GOT3 (cell line): ENCODE measurements around the gene HDLBP.

Source experiments
- DNase-seq: peaks from one replicate; lab custom pipeline; 2025; ENCODE audit warnings: mixed read lengths; lab: John Stamatoyannopoulos, UW

Gene HDLBP

DNA sequence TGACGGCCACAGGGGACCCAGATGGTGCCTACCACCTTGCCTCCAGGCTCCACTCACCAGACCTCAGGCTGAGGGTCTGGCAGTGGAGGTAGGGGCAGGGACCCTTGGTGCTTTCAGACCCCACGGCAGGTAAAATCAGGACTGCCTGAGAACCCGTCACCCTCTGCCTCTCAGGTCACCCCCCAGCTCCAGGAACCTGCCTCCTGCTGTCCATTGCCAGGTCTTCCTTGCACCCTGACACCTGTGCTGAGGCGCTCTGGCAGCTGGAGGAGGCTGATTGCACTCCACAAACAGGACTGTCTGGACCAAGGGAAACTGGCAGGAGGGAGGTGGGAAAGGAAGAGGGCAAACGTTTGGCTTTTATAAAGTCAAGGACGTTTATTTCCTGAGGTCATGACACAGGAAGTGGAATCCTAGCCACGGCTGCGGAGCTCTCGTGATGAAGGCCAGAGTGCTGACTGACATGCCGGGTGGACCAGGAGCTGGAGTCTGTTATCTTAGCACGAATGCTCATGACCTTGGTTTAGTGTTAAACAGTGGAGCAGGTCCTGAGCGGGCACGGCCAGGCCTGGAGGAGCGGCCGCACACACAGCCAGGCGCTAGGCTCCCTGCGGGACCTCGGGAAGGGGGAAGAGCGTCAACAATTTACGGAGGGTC lies 86.5 kb downstream of the HDLBP start:
- no peak for DNase-seq

DNA sequence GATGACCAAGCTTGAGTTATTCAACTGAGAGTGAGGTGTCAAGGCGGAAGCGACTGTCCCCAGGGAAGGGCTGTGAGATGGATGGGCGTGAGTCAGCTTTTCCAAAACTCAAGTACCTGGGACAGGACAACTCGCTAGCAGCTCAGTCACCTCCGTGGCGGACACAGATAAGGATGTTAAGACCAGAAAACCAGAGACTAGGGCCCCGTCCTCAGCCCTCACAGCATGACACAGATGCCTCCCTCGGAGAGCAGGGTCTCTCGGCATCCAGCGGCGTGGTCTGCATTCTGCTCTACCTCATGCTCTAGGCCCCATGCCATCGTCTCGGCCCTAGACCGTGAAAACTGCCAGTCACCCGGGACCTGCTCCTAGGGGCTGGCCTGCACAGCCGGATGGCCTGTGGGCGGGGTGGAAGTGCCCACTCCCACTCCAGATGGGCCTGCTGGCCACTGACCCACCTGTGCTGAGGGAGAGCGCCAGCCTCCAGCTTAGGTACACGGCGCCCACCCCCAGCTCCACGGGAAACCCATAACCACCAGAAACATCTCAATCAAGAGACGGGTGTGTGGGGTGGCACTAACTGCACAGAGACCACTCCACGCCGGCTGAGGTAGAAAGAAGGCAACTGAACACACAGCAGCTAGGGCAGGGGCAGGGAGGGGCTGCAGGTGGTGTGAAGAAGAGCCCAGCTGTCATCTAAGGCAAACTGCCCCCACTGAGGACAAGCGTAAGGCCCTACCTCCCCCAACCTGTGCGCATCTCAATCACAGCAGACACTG lies 87.2 kb downstream of the HDLBP start:
- no peak for DNase-seq

DNA sequence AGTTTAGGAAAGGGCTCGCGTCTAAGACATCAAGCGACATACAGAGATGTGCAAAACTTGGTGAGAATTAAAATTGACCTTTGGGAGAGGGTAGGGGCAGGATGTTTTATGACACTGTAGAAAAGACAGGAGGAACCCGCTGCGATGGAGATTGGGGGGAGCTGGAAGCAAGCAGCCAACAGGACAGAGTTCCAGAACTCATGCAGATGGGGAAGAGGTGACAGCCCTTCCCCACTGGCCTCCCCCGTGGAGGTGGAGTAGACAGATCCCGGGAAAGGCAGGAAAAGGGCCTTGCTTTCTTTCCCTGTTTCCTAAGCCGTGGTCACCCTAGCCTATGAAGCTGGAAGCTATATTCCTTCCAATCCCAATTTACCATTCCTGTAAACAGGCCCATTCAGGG lies 87.9 kb downstream of the HDLBP start:
- no peak for DNase-seq

DNA sequence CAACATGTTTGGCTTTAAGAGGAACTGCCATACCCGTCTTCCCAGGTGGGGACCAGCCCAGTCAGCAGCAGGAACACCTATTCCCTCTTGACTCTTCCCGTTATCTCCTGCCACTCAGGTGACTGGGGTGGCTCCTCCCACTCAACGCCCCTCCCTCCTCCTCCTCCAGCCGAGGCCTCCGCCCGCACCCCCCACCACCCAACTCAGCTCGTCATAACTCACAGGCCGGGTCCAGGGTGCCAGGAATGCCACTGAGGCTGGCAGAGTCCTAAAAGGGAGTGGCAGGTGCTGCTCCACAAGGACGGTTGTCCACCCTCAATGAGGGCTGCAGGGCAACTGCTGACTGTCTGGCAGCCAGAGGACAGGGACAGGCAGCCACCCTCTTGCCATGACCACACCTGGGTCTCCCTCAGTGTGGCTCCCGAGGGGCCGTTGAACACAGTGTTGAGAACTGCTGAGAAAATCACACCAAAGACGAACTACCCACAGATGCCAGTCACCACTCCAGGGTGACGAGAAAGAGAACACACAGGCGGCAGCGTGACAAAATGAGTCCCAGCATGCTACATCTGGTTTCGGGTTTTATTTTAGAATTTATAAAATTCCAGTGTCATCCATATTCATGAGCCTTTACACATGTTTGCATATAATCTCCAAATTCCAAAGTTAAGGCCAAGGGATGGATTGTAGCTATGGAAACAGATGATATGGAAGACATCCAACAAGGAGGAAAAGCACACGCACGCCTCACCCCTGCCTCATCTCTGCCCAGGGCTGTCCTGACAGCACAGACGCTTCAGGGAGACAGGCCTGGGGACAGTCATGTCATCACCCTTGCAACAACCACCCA lies 88.5 kb downstream of the HDLBP start:
- DNase-seq, result no peak

DNA sequence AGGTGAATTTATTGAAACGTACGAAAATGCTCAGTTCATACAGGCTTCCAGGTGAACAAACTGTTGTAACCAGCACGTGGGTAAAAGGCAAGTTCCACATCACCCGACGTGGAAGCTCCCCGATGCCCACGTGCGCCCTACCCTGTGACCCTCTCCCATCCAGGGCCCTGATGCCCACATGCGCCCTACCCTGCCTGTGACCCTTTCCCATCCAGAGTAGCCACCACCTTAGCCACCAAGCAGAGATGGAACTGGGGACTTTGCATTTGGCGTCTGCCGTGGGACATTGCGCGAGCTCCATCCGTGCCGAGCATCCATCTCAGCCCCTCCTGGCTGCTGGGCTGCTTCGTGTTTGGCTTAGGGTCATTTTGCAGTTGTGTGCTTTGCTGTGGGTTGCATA lies 89.5 kb downstream of the HDLBP start:
- no peak for DNase-seq

DNA sequence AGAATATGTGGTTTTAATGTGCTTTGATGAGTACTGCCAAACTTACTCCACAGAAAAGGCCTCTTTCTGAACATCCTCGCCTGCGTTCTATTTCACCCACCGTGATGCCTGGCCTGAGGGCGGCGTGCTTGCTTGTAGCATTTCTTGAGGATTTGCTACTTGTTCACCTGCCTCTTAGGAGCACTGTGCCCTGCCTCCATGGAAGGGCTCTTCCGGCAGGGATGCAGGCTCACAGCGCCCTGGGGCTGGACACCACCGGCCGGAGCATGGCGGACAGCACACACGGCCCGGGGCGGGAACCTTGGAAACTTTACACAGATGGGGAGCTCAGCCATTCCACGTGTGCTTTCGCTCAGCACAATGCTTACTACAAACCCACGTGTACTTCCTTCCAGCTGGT lies 89.9 kb downstream of the HDLBP start:
- no peak for DNase-seq

DNA sequence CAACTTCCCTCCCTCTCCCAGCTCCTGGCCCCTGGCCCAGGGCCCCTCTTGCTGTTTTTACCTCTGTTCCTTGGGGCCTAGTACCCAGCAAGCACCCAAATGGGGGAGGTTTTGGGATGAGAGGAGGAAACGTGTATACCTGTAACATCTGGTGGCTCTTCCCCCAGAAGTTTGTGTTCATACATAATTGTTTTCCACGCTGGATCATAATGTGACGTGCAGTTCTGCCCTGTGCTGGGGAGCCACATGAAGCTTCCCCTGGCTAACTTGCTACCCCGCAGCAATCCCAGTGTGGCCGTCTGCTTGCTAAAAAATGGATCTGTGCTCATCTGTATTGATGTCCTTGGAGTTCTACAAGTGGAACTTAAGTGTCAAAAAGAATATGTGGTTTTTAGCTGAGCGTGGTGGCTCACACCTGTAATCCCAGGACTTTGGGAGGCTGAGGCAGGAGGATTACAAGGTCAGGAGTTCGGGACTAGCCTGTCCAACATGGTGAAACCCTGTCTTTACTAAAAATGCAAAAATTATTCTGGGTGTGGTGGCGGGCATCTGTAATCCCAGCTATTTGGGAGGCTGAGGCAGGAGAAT lies 90.5 kb downstream of the HDLBP start:
- DNase-seq, result no peak

DNA sequence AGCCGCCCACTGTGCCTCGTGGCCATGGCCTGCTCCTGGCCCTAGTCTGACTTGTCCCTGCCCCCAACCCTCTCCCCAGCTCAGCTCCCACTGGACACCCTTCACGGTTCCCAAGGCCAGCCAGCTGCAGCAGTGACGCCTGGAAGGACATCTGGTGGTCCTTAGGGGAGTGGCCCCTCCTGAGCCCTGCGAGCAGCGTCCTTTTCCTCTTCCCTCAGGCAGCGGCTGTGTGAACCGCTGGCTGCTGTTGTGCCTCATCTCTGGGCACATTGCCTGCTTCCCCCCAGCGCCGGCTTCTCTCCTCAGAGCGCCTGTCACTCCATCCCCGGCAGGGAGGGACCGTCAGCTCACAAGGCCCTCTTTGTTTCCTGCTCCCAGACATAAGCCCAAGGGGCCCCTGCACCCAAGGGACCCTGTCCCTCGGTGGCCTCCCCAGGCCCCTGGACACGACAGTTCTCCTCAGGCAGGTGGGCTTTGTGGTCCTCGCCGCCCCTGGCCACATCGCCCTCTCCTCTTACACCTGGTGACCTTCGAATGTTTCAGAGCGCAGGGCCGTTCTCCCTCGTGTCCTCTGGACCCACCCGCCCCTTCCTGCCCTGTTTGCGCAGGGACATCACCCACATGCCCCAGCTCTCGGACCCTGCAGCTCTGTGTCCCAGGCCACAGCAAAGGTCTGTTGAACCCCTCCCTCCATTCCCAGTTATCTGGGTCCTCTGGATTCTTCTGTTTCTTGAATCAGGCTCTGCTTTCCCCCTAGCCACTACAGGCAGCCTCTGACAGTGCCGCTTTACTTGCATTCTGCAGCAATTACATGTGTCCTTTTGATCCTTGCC lies 91.2 kb downstream of the HDLBP start:
- DNase-seq, result no peak

DNA sequence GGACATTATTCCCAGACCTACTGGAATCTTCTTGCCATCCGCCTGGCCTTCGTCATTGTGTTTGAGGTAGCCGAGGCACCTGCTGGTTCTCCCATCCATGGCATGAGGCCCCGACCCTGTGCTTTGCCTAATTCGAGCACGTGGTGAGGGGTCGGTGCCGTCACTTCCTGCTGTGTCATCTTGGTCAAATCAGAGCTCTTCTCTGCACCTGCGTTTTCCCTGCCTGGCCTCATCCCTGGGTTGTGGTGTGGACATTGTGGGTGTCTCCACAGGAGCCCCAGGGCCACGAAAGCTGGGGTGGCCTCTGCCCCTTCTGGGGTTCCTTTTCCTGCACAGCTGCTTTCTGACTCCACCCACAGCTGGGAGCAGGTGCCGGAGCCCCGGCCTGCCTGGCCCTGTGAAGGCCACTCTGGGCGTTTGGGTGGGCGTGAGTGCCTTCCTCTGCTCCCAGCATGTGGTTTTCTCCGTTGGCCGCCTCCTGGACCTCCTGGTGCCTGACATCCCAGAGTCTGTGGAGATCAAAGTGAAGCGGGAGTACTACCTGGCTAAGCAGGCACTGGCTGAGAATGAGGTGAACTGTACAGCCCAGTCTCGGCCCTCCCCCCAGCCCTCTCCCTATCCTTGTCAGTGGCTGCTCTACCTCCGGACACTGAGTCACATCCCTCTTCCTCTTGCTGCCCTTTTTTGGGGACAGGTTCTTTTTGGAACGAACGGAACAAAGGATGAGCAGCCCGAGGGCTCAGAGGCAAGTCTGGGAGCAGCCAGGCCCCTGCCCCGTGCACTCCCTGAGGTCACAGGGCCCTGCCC lies 92.1 kb downstream of the HDLBP start:
- DNase-seq, result no peak

DNA sequence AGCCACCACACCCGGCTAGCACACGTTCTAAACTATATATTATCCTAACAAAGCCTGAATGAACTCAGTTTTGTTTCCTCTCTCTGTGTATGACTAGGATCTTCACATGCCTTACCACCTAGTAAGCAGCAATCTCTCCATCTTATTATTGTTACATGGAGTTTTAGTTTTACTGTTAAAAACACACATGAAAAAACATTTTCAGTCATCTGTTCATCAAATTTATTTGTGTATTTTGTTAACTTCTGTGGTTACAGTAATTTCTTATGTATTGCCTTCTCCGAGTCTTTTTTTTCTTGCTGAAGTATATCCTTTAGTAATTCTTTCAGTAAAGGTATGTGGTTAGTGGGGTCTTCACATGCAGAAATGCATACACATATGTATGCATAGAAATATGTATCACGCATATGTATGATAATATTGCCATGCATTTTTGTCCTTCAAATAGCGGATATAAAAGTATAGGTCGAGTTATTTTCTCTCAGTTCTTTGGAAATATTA lies 95.6 kb downstream of the HDLBP start:
- no peak for DNase-seq

DNA sequence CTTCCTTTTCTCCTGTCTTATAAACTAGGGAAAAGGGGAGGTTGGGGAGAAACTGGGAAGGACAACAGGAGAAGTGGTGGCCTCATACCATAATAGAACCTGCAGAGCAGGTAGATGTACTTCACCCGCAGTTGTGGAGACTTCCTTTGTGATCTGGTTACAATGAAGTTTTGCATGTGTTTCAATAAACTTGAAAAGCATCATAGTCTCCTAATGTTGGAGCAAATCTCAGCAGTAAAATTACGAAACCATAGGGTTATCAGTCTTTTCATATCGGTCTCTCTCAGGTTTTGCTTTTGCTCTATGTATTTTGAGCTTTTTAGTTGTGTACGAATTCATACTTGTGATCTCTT lies 96.5 kb downstream of the HDLBP start:
- no peak for DNase-seq

DNA sequence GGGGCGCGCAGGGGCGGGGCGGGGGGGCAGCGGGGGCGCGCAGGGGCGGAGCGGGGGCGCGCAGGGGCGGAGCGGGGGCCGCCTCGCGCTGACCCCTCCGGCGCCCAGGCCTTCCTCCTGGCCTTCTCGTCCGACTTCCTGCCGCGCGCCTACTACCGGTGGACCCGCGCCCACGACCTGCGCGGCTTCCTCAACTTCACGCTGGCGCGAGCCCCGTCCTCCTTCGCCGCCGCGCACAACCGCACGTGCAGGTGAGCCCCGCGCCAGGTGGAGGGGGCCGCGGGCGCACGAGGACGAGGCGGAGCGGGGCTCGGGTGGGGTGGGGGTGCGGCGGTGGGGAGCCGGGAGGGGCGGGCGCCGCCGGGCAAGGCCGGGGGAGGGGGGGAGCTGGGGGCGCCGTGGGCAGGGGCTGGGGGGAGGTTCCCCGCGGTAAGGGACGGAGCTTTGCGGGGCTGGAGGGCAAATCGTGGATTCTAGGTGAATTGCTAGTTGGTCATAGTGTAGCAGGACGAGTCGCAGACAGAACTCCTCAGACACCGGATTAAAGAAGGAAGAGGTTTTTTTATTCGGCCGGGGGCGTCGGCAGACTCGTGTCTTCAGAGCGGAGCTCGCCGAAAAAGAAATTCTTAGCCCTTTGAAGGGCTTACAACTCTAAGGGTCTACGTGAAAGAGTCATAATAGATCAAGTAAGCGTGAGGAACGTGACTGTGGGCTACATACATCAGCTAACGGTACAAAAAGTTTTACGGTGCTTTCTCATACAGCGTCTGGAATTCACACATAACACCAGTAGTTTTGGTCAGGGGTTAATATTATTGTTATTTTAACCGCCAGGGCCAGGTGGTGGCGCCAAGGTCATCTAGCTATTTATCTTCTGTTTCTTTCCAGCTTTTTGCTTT lies 97.1 kb downstream of the HDLBP start:
- DNase-seq, result no peak

DNA sequence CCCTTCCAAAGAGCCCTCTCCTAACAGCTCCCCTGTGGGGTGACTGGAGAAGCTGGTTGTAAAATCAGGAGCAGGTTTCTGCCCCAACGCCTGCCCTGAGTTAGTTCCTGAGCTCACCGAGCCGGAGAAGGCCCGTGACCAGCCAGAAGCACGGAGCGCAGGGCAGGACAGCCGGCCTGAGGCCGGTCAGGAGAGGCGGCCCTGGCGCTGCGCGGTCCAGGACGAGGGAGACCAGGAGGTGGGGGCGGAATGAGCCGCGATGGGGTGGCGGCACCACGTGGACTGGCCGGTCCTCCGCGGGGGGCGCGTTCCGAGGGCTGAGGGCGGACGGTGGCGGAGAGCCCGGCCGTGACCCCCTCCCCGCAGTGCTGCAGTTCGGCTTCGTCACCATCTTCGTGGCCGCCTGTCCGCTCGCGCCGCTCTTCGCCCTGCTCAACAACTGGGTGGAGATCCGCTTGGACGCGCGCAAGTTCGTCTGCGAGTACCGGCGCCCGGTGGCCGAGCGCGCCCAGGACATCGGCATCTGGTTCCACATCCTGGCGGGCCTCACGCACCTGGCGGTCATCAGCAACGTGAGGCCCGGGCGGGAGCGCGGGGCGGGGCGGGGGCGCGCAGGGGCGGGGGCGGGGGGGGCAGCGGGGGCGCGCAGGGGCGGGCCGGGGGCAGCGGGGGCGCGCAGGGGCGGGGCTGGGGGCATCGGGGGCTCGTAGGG lies 98.0 kb downstream of the HDLBP start:
- DNase-seq, result peak; percentile 40

DNA sequence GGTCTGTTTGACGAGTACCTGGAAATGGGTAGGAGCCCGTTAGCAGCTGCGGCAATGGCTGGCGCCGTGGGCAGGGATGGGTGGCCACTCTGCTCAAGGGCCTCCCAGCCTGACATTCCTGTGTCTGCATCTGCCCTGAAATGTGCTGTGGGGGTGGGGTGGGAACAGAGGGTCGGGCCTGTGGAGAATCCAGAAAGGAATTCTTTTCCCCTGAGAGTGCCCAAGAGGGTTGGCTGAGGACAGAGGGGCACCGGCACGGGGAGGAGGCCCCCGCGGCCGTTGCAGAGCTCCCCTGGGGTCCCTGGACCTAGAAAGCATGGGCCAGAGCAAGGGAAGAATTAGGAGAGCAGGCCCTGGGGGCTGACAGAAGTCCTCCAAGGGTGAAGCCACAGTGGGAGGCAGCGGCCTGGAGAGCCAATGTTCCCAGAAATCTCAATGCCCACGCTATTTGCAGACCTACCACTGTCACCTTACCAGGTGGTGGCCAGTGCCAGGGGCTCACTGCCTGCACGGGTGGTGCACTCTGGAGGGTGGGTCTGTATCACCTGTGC lies 99.2 kb downstream of the HDLBP start:
- no peak for DNase-seq

DNA sequence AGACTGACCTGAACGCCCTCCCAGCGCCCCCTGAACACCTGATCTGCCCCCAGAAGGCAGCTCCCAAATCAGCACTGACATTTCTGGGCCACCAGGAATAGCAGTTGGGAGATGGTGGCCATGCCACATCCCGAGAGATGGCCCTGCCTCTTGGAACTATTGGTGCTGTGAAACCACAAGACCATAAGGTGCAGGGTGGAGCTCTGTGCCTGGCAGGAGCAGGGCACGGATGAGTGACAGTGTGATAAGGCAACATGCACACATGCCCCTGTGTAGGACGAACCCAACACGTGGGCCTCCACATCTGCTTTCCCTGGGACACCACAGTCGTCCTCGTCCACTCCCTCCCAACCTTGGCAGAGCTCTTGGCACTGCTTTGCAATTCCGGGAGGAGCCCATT lies 100.1 kb downstream of the HDLBP start:
- no peak for DNase-seq

DNA sequence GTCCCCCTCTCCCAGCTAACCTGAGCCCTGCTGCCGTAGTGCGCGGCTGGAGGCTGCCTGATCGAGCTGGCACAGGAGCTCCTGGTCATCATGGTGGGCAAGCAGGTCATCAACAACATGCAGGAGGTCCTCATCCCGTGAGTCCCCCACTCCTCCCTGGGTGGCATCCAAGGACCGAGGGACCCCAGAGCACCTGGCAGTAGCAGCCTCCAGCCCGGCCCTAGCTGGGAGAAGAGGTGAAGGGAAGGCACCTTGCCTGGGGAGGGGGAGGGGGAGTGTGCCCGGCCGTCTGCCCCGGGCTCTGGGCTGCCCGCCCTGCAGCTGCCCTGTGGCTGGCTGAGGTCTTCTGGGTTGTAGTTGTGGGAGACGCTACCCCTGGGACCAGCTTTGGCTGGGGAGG lies 100.7 kb downstream of the HDLBP start:
- DNase-seq, result no peak

DNA sequence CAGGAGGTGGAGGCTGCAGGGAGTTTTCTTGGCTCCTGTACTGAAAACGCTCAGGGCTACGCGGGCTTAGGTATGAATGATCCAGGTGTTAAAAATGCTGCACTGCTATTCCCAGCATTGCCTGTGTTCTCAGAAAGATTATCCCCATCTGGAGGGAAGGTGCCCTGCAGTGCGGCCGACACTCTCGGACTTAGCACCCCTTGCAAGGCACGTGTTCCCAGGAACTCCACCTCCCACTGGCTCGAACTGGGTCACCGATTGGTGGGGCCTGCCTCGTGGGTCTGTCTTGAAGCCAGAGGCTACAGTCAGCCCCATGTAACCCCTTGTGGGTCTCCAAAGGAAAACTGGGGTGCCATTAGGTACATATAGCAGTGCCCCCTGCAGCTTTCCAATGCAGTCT lies 101.3 kb downstream of the HDLBP start:
- DNase-seq, result no peak

DNA sequence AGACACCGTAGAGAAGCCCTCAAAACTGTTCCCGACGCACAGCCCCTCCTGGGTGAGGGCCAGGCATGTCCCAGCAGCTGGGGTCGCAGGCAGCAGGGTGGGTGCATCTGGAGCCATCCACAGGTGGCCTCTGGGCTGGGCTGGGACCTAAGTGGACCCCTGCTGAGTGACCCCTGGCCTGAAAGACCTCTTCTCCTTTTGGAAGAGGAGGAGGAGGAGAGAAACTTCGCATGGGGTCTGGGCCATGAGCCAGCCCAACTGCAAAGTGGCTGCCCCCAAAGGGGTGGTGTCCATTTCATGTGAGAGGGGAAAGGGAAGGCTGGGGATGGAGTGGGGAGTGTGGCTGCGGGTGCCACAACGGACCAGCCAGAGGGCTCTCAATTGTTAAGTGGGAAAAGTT lies 101.9 kb downstream of the HDLBP start:
- no peak for DNase-seq

DNA sequence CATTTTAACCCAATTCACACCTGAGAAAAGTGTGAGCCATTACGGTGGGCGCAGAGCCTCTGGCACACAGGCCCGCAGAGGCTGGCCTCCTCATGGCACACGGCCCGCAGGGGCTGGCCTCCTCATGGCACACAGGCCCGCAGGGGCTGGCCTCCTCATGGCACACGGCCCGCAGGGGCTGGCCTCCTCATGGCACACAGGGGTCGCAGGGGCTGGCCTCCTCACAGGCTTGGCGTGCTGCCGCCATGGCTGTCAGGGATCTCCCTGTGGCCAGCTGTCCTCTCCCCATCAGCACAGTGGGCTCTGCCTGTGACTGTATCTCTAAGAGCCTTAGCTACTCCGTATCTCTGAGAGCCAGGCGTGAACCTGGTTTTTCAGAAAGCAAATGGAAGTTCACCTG lies 102.4 kb downstream of the HDLBP start:
- DNase-seq, result no peak
